Karpas-422 (cell line): ENCODE measurements around the gene RAB11FIP2. TPM values are rescaled to one million over a fixed set of nuclear protein-coding genes. Genes with fewer than 3 reads are reported as not detected.

ENCODE experiments used
- DNase-seq: peaks from one replicate; pipeline ENCODE4 v3.0.0-alpha.2; 2015
- H2AFZ ChIP-seq: fragments of 200-600 bp; sonication (generic); 2 replicates; pipeline ENCODE4 v1.6.1; 2014; ENCODE audit warnings: antibody characterized with exemption, low read length, mixed read lengths
- H3K27ac ChIP-seq: fragments of 200-600 bp; sonication (generic); 2 replicates; pipeline ENCODE4 v1.5.1; 2014; ENCODE audit warnings: mild to moderate bottlenecking, low read length, moderate library complexity
- H3K27me3 ChIP-seq: fragments of 200-600 bp; sonication (generic); 2 replicates; pipeline ENCODE4 v1.6.1; 2014; ENCODE audit warnings: low read length, mixed read lengths
- H3K36me3 ChIP-seq: fragments of 200-600 bp; sonication (generic); 2 replicates; pipeline ENCODE4 v1.6.1; 2014; ENCODE audit warnings: low read length, mixed read lengths; ENCODE audit not compliant: insufficient read depth
- H3K4me1 ChIP-seq: fragments of 200-600 bp; sonication (generic); 2 replicates; pipeline ENCODE4 v1.6.1; 2014; ENCODE audit warnings: mild to moderate bottlenecking, low read length, mixed read lengths
- H3K4me2 ChIP-seq: fragments of 200-600 bp; sonication (generic); 2 replicates; pipeline ENCODE4 v1.6.1; 2014; ENCODE audit warnings: low read length, low read depth, mild to moderate bottlenecking; ENCODE audit not compliant: poor library complexity, severe bottlenecking
- H3K4me3 ChIP-seq: fragments of 200-600 bp; sonication (generic); 2 replicates; pipeline ENCODE4 v1.5.1; 2014; ENCODE audit warnings: mild to moderate bottlenecking, antibody characterized with exemption, low read length, mixed read lengths
- H3K79me2 ChIP-seq: fragments of 200-600 bp; sonication (generic); 2 replicates; pipeline ENCODE4 v1.6.1; 2014; ENCODE audit warnings: mild to moderate bottlenecking, low read length, mixed read lengths
- H3K9ac ChIP-seq: fragments of 200-600 bp; sonication (generic); 2 replicates; pipeline ENCODE4 v1.6.0; 2014; ENCODE audit warnings: low read length
- H3K9me2 ChIP-seq: fragments of 200-600 bp; sonication (generic), shearing (Covaris generic); replicated peaks from 2 replicates; pipeline ENCODE4 v1.6.0; 2014; ENCODE audit warnings: mild to moderate bottlenecking, low read length, moderate library complexity; ENCODE audit not compliant: insufficient read depth
- H3K9me3 ChIP-seq: fragments of 300-700, 200-600 bp; sonication (generic); 2 replicates; pipeline ENCODE4 v1.6.1; 2014; ENCODE audit warnings: low read length, mixed read lengths
- H4K20me1 ChIP-seq: fragments of 200-600 bp; sonication (generic); 2 replicates; pipeline ENCODE4 v1.6.1; 2014; ENCODE audit warnings: mild to moderate bottlenecking, antibody characterized with exemption, low read length, low read depth; ENCODE audit not compliant: insufficient read depth
- total RNA-seq: library from RNA; depleted of rRNA; stranded (reverse); fragments of >200 nt; shearing (Covaris generic); gene quantifications from 2 replicates; pipeline ENCODE4 v1.2.3, GENCODE V29; 2014; ENCODE audit warnings: low replicate concordance

Gene RAB11FIP2
- total RNA-seq, 1 experiment from 2014 or later = 33.5 TPM

GRCh38 chr10:118058371-118058770, 11.6 kb upstream of the RAB11FIP2 start:
- Histone ChIP-seq H3K27me3 (no peaks in the 10 kb centered on the region), H2AFZ (no peak overlapping the region), H3K9ac (no peak overlapping the region), H3K36me3 (no peaks in the 10 kb centered on the region), H3K27ac (no peak overlapping the region), H3K9me2 (no peaks in the 10 kb centered on the region), H3K9me3 (no peaks in the 10 kb centered on the region), H3K4me3 (no peak overlapping the region), H3K79me2 (no peaks in the 10 kb centered on the region), H3K4me2 (no peak overlapping the region), H3K4me1 (0 out of 2 replicates have a peak, but pooled peaks cover 3% of the 10 kb centered on the region), H4K20me1 (no peaks in the 10 kb centered on the region)
- DNase-seq = peak; percentile 15

GRCh38 chr10:118057361-118057760, 10.6 kb upstream of the RAB11FIP2 start:
- Histone ChIP-seq H3K4me3 (no peak overlapping the region), H3K27ac (no peak overlapping the region), H3K79me2 (no peaks in the 10 kb centered on the region), H4K20me1 (no peaks in the 10 kb centered on the region), H3K9me3 (no peaks in the 10 kb centered on the region), H3K9ac (no peak overlapping the region), H3K27me3 (no peaks in the 10 kb centered on the region), H3K4me1 (0 out of 2 replicates have a peak, but pooled peaks cover 3% of the 10 kb centered on the region), H3K36me3 (no peaks in the 10 kb centered on the region), H3K4me2 (no peak overlapping the region), H3K9me2 (no peaks in the 10 kb centered on the region), H2AFZ (no peak overlapping the region)
- peak; percentile 40 for DNase-seq

GRCh38 chr10:118054383-118054782, 7.6 kb upstream of the RAB11FIP2 start:
- Histone ChIP-seq H2AFZ (no peak overlapping the region), H3K4me3 (no peak overlapping the region), H3K27me3 (no peaks in the 10 kb centered on the region), H3K9me3 (no peaks in the 10 kb centered on the region), H3K36me3 (no peaks in the 10 kb centered on the region), H3K4me2 (no peak overlapping the region), H4K20me1 (no peaks in the 10 kb centered on the region), H3K4me1 (0 out of 2 replicates have a peak, but pooled peaks cover 3% of the 10 kb centered on the region), H3K9me2 (no peaks in the 10 kb centered on the region), H3K27ac (no peak overlapping the region), H3K9ac (no peak overlapping the region), H3K79me2 (no peaks in the 10 kb centered on the region)
- DNase-seq = peak; percentile 21

GRCh38 chr10:118052816-118053215, 6.1 kb upstream of the RAB11FIP2 start:
- H3K9me2 ChIP-seq = no peaks in the 10 kb centered on the region
- H3K27ac ChIP-seq = no peak overlapping the region
- no peaks in the 10 kb centered on the region for H3K79me2 ChIP-seq
- H3K4me2 ChIP-seq = no peak overlapping the region
- no peaks in the 10 kb centered on the region for H3K9me3 ChIP-seq
- no peaks in the 10 kb centered on the region for H3K27me3 ChIP-seq
- no peaks in the 10 kb centered on the region for H3K36me3 ChIP-seq
- H3K9ac ChIP-seq = no peak overlapping the region
- H3K4me1 ChIP-seq = 0 out of 2 replicates have a peak, but pooled peaks cover 3% of the 10 kb centered on the region
- no peaks in the 10 kb centered on the region for H4K20me1 ChIP-seq
- DNase-seq = no peak
- no peak overlapping the region for H2AFZ ChIP-seq
- H3K4me3 ChIP-seq = no peak overlapping the region

- Histone ChIP-seq H3K79me2 (peaks cover 34% of the 10 kb centered on the region), H3K9me3 (no peaks in the 10 kb centered on the region), H3K36me3 (no peaks in the 10 kb centered on the region), H4K20me1 (no peaks in the 10 kb centered on the region), H3K27ac (no peak overlapping the region), H3K9ac (no peak overlapping the region), H3K9me2 (no peaks in the 10 kb centered on the region), H2AFZ (0 out of 2 replicates have a peak overlapping the region, but pooled peaks have one; percentile 96), H3K27me3 (no peaks in the 10 kb centered on the region), H3K4me2 (no peak overlapping the region), H3K4me3 (no peak overlapping the region), H3K4me1 (peaks cover 33% of the 10 kb centered on the region)
- DNase-seq = no peak
These were observed 1.1 kb upstream of the RAB11FIP2 start for GRCh38 chr10:118047880-118048279.

GRCh38 chr10:118047157-118047719, 497 bp upstream of the RAB11FIP2 start:
- Histone ChIP-seq H3K4me2 (peak overlapping the region; percentile 90), H3K9ac (peak overlapping the region; percentile 79), H3K79me2 (peaks cover 40% of the 10 kb centered on the region), H3K27ac (no peak overlapping the region), H3K9me3 (no peaks in the 10 kb centered on the region), H3K4me3 (peak overlapping the region; percentile 83), H3K4me1 (peaks cover 40% of the 10 kb centered on the region), H3K27me3 (no peaks in the 10 kb centered on the region), H2AFZ (peak overlapping the region; percentile 96), H3K9me2 (no peaks in the 10 kb centered on the region), H4K20me1 (no peaks in the 10 kb centered on the region), H3K36me3 (no peaks in the 10 kb centered on the region)
- DNase-seq = no peak

- Histone ChIP-seq H2AFZ (peak overlapping the region; percentile 58; the same call in 1 of the 2 replicates), H3K36me3 (no peaks in the 10 kb centered on the region), H3K9ac (peak overlapping the region; percentile 79), H3K27me3 (no peaks in the 10 kb centered on the region), H3K4me1 (peaks cover 51% of the 10 kb centered on the region), H3K79me2 (peaks cover 53% of the 10 kb centered on the region), H3K4me2 (peak overlapping the region; percentile 90), H3K9me2 (no peaks in the 10 kb centered on the region), H3K27ac (peak overlapping the region; percentile 61), H3K4me3 (peak overlapping the region; percentile 83), H4K20me1 (no peaks in the 10 kb centered on the region), H3K9me3 (no peaks in the 10 kb centered on the region)
- peak; percentile 69 for DNase-seq
These were observed 825 bp downstream of the RAB11FIP2 start for GRCh38 chr10:118045837-118046394.

- peaks cover 2% of the 10 kb centered on the region; the same call in 1 of the 2 replicates for H3K36me3 ChIP-seq
- H4K20me1 ChIP-seq = no peaks in the 10 kb centered on the region
- H3K4me2 ChIP-seq = peak overlapping the region; percentile 90
- H3K79me2 ChIP-seq = peaks cover 59% of the 10 kb centered on the region
- H3K9ac ChIP-seq = peak overlapping the region; percentile 79
- H3K27me3 ChIP-seq = no peaks in the 10 kb centered on the region
- 0 out of 2 replicates have a peak overlapping the region, but pooled peaks have one; percentile 58 for H2AFZ ChIP-seq
- no peaks in the 10 kb centered on the region for H3K9me2 ChIP-seq
- no peaks in the 10 kb centered on the region for H3K9me3 ChIP-seq
- DNase-seq = peak; percentile 61
- H3K27ac ChIP-seq = peak overlapping the region; percentile 61
- peak overlapping the region; percentile 83 for H3K4me3 ChIP-seq
- peaks cover 51% of the 10 kb centered on the region for H3K4me1 ChIP-seq
These were observed 1.4 kb downstream of the RAB11FIP2 start for GRCh38 chr10:118045158-118045836.
